Stomach smooth muscle (tissue), 2 donors: ENCODE measurements around the gene MAP4K3.
"Not testable (repeated sequence)": the region's sequence is repeated elsewhere in the genome, so short reads cannot be mapped to it uniquely, and the experiment has no call there.

ENCODE experiments used
- H3K27ac ChIP-seq: one replicate; pipeline ENCODE4 v1.7.0; 2013; ENCODE audit warnings: mild to moderate bottlenecking, low read length, inconsistent platforms
- H3K27me3 ChIP-seq, 2 donors: one replicate each; pipeline ENCODE4 v1.7.0; 2013; ENCODE audit warnings: low read length in 2 of 2; ENCODE audit not compliant: insufficient read depth in 2 of 2, control insufficient read depth in 1 of 2
- H3K36me3 ChIP-seq, 2 donors: one replicate each; pipeline ENCODE4 v1.7.0; 2013; ENCODE audit warnings: low read length in 2 of 2; ENCODE audit not compliant: control insufficient read depth in 2 of 2, insufficient read depth in 2 of 2
- H3K4me1 ChIP-seq: one replicate; pipeline ENCODE4 v1.7.0; 2013; ENCODE audit warnings: low read length; ENCODE audit not compliant: control insufficient read depth, insufficient read depth
- H3K4me3 ChIP-seq, 2 donors: one replicate each; pipeline ENCODE4 v1.7.0; 2013; ENCODE audit warnings: low read length in 2 of 2
- H3K9ac ChIP-seq, 2 donors: one replicate each; pipeline ENCODE4 v1.7.0; 2013; ENCODE audit warnings: low read length in 2 of 2, mild to moderate bottlenecking in 1 of 2
- H3K9me3 ChIP-seq, 2 donors: one replicate each; pipeline ENCODE4 v1.7.0; 2013; ENCODE audit warnings: low read length in 2 of 2; ENCODE audit not compliant: control insufficient read depth in 2 of 2
- donor health status: healthy.
- donor health status: Pancreatic carcinoma.

MAP4K3 gene

DNA sequence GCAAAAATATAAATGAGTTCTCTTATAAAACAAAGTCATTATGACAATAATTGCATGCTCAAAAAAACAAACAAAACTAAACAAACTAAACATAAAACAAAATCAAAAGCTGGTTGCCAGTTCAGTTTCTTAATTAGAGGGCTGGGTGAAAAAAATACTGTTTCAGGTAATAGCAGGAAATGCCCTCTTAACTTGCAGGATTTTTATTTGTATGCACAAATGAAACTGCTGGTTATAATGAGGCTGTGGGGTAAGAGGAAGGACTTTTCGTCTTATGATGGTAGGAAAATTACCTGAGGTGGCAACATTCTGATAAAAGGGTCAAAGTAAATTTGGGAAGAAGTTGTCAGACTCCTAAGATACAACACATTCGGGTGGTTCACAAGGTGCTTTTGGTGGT is 171.8 kb downstream of the MAP4K3 start:
- no peaks in the 10 kb centered on the region for H3K4me1 ChIP-seq
- no peak overlapping the region for H3K4me3 ChIP-seq
- H3K36me3 ChIP-seq, result peaks cover 4 to 11% of the 10 kb centered on the region in 2 donors
- H3K9me3 ChIP-seq, result no peaks in the 10 kb centered on the region
- H3K27me3 ChIP-seq, result no peaks in the 10 kb centered on the region
- no peak overlapping the region for H3K27ac ChIP-seq
- H3K9ac ChIP-seq, result no peak overlapping the region

DNA sequence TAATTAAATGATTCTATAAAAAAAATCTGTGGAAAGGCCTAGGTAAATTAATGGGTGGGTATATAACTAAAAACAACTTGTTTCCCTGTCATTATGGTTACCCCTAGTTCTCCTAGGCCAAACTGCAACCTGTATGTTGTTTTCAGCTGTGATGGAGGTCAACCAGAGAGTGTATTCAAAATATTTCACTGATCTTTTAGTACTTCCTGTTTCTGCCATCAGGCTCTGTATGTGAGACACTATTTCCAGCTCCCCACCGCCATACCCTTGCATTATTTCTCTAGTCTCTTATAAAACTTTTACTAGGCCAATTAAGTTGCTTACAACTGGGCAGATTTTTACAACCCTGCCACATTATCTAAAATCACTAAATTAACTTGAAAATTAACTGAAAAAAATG is 172.4 kb downstream of the MAP4K3 start:
- H3K36me3 ChIP-seq, result peaks cover 10 to 16% of the 10 kb centered on the region in 2 donors
- H3K9me3 ChIP-seq, result no peaks in the 10 kb centered on the region
- no peak overlapping the region for H3K9ac ChIP-seq
- H3K27ac ChIP-seq, result no peak overlapping the region
- no peaks in the 10 kb centered on the region for H3K4me1 ChIP-seq
- no peak overlapping the region for H3K4me3 ChIP-seq
- no peaks in the 10 kb centered on the region for H3K27me3 ChIP-seq

DNA sequence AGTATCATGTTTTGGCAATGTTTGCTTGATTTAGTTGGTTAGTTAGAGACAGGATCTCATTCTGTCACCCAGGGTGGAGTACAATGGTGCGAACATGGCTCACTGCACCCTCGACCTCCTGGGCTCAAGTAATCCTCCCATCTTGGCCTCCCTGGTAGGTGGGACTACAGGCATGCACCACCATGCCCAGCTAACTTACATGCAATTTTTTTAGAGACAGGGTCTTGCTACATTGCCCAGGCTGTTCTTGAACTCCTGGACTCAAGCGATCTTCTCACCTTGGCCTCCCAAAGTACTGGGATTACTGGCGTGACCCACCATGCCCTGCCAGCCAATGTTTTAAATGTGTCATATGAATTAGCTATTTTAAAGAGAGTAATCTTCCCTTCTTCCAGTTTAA is 177.0 kb downstream of the MAP4K3 start:
- H3K36me3 ChIP-seq, result peaks cover 18 to 26% of the 10 kb centered on the region in 2 donors
- H3K4me3 ChIP-seq, result no peak overlapping the region
- no peak overlapping the region for H3K9ac ChIP-seq
- H3K9me3 ChIP-seq, result no peaks in the 10 kb centered on the region
- H3K27me3 ChIP-seq, result no peaks in the 10 kb centered on the region
- H3K4me1 ChIP-seq, result no peaks in the 10 kb centered on the region
- no peak overlapping the region for H3K27ac ChIP-seq

DNA sequence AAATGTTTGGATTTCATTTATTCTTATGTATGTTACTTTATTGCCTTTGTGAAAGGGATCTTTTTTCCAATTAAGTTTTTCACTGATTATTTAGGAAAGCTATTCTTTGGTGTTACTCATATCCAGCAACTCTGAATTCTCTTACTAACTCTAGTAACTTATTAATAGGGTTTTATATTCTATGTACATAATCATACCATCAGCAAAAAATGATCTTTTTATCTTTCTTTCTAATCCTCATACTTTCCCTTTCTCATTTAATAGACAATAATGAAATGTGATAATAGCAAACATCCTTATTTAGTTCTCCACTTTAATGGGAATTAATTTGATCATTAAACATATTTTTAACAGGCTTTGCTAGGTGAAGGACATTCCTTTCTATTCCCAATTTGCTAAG is 181.0 kb downstream of the MAP4K3 start:
- no peak overlapping the region for H3K9ac ChIP-seq
- no peak overlapping the region for H3K4me3 ChIP-seq
- H3K9me3 ChIP-seq, result no peaks in the 10 kb centered on the region
- H3K27me3 ChIP-seq, result no peaks in the 10 kb centered on the region
- no peak overlapping the region for H3K27ac ChIP-seq
- no peaks in the 10 kb centered on the region for H3K4me1 ChIP-seq
- peaks cover 31 to 53% of the 10 kb centered on the region in 2 donors for H3K36me3 ChIP-seq

DNA sequence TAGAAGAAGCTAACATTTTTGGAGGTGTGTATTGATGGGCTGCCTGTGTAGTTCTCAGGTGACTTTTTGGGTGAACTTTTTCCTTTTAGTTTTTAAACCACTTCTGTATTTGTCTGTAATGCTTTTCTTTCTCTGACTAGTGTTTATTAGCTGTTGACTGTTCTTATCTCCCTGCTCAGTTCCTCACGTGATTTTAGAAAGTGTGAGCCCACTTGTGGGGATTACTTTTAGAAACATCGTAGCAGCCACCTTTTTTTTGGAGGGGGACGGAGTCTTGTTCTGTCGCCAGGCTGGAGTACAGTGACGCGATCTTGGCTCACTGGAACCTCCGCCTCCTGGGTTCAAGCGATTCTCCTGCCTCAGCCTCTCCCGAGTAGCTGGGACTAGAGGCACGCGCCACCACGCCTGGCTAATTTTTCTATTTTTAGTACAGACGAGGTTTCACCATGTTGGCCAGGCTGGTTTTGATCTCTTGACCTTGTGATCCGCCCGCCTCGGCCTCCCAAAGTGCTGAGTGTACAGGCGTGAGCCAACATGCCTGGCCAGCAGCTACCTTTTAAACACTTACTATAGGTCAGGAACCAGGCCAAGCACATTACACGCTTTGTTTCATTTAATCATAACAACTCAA is 184.1 kb downstream of the MAP4K3 start:
- Histone ChIP-seq H3K36me3 (peaks cover 30 to 55% of the 10 kb centered on the region in 2 donors), H3K9me3 (no peaks in the 10 kb centered on the region), H3K27me3 (no peaks in the 10 kb centered on the region), H3K9ac (no peak overlapping the region), H3K4me1 (no peaks in the 10 kb centered on the region), H3K4me3 (no peak overlapping the region), H3K27ac (no peak overlapping the region)

DNA sequence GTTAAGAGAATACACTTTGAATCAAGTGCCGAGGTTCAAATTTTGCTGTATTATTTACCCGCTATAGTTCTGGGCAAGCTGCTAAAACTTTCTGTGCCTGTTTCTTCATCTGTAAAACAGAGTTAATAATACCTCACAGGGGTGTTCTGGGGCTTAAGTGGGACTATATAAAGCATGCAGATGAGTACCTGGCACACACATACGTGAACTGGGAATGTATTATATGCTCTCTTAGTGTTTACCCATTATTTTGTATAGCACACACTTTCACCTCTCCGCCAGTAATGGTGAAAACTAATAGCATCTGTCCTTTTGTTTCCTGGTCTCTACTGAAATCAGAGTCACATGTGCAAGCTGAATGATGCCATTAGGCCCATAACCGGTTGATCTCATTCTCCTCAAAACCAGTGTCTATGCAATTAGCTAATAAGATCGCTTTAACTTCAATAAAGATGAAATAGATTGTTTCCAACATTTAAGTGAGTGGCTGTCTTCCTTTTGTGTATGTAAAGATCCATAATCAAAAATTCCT is 189.5 kb downstream of the MAP4K3 start:
- Histone ChIP-seq H3K4me3 (no peak overlapping the region), H3K36me3 (peaks cover 15 to 28% of the 10 kb centered on the region in 2 donors), H3K4me1 (no peaks in the 10 kb centered on the region), H3K27ac (no peak overlapping the region), H3K27me3 (peaks cover 0 to 4% of the 10 kb centered on the region in 2 donors), H3K9ac (no peak overlapping the region), H3K9me3 (no peaks in the 10 kb centered on the region)

DNA sequence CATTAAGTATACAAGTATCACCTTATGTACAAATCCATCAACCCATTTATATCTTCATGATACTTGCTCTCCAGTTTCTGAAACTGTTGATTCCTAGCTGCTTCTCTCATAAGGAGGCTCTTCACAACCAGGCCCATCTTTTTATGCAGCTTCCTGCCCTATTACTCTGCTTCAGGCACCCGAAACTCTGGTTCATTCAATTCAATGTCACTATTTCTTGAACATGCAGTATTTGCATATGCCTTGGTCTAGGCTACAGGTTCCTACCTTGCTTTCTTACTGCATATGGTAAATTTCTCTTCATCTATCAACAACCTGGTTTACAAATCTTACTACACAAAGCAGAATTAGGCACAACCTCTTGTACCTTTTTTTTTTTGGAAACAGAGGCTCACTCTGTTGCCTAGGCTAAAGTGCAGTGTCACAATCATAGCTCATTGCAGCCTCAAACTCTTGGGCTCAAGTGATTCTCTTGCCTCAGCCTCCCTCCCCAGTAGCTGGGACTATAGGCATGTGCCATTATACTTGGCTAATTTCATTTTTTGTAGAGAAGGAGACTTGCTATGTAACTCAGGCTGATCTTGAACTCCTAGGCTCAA is 190.6 kb downstream of the MAP4K3 start:
- Histone ChIP-seq H3K9me3 (no peaks in the 10 kb centered on the region), H3K4me3 (no peak overlapping the region), H3K27ac (no peak overlapping the region), H3K27me3 (peaks cover 0 to 4% of the 10 kb centered on the region in 2 donors), H3K9ac (no peak overlapping the region), H3K4me1 (no peaks in the 10 kb centered on the region), H3K36me3 (peaks cover 13 to 19% of the 10 kb centered on the region in 2 donors)

DNA sequence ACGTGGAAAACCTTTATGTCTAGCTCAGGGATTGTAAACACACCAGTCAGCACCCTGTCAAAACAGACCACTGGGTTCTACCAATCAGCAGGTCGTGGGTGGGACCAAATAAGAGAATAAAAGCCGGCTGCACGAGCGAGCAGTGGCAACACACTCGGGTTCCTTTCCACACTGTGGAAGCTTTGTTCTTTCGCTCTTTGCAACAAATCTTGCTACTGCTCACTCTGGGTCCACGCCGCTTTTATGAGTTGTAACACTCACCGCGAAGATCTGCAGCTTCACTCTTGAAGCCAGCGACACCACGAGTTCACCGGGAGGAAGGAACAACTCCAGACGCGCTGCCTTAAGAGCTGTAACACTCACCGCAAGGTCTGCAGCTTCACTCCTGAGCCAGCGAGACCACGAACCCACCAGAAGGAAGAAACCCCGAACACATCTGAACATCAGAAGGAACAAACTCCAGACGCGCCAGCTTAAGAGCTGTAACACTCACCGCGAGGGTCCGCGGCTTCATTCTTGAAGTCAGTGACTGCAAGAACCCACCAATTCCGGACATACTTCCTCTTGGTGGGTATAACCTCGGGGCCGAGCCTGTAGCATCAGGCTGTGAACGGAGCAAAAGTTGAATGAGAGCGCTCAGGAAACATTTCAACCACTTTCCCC is 192.0 kb downstream of the MAP4K3 start:
- not testable (repeated sequence) for H3K36me3 ChIP-seq, H3K27ac ChIP-seq, H3K9me3 ChIP-seq, H3K4me3 ChIP-seq, H3K4me1 ChIP-seq, H3K9ac ChIP-seq, H3K27me3 ChIP-seq

DNA sequence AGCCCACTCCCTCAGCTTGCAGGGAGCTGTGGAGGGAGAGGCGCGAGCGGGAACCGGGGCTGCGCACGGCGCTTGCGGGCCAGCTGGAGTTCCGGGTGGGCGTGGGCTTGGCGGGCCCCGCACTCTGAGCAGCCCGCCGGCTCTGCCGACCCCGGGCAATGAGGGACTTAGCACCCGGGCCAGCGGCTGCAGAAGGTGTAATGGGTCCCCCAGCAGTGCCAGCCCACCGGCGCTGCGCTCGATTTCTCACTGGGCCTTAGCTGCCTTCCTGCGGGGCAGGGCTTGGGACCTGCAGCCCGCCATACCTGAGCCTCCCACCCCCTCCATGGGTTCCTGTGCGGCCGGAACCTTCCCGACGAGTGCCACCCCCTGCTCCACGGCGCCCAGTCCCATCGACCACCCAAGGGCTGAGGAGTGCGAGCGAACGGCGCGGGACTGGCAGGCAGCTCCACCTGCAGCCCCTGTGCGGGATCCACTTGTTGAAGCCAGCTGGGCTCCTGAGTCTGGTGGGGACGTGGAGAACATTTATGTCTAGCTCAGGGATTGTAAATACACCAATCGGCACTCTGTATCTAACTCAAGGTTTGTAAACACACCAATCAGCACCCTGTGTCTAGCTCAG is 192.7 kb downstream of the MAP4K3 start:
- H3K27ac ChIP-seq, H3K36me3 ChIP-seq, H3K4me1 ChIP-seq, H3K27me3 ChIP-seq, H3K9me3 ChIP-seq, H3K9ac ChIP-seq: not testable (repeated sequence)
- peak overlapping the region in 1 of 2 donors; percentile 40 for H3K4me3 ChIP-seq

DNA sequence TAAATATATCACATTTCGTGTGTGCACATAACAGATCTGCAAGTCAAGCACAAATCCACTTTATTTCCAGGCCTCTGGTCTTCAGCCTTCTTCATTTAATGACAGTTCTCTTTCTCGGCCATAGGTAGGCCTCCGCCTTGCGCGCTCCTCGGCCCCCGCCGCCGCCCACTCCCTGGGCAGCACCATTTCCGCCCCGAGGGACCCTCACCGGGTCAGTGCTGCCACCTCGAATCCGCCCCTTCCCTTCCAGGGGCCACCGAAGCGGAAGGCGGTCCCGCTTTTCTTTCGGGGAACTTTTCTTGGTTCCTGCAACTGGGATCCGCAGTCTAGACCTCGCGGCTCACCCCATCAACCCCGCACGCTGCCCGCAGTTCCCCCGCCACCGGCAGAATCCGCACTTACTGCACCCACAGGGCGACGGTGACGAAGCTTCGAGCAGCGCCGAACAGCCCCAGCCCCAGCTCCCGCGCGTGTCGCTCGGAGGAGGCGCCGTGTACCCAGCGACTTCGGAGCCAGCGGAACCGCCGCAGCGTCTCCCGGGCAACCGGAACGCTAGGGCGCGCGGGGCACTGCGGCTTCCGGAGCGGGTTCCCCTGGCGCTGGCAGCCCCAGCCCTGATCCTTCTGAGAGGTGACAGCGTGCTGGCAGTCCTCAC is 193.5 kb downstream of the MAP4K3 start, which contains the start of gene CDKL4:
Gene CDKL4, minus strand, starts transcription at position 502 of the 655 bp plus-strand sequence.
- peaks cover 0 to 4% of the 10 kb centered on the region in 2 donors for H3K27me3 ChIP-seq
- no peaks in the 10 kb centered on the region for H3K4me1 ChIP-seq
- no peak within 1 kb of the TSS for H3K9ac ChIP-seq
- no peak within 1 kb of the TSS for H3K27ac ChIP-seq
- H3K9me3 ChIP-seq, result no peaks in the 10 kb centered on the region
- peaks cover 0 to 3% of the 10 kb centered on the region in 2 donors for H3K36me3 ChIP-seq
- H3K4me3 ChIP-seq, result peak within 1 kb of the TSS in 1 of 2 donors; percentile 40
